SK-N-SH (cell line): ENCODE results near the gene NOP9.

Experiments
- CHD2 ChIP-seq: fragments of 150-350 bp; IDR thresholded peaks from 2 replicates; pipeline ENCODE4 v1.6.1; 2018; ENCODE audit warnings: low read length; ENCODE audit not compliant: partially characterized antibody
- EP300 ChIP-seq, 2 experiments: IDR thresholded peaks; 2 replicates each; pipeline versions ENCODE4 v1.4.0 to v1.6.1; 2012; ENCODE audit warnings: borderline replicate concordance in 1 of 2, low read depth in 1 of 2, low read length in 1 of 2
- GABPA ChIP-seq: IDR thresholded peaks from 2 replicates; pipeline ENCODE4 v1.4.0; 2012; ENCODE audit warnings: low read depth, mild to moderate bottlenecking
- GATA2 ChIP-seq: sonication (generic); formaldehyde crosslinking; IDR thresholded peaks from 2 replicates; pipeline ENCODE4 v1.5.0; 2020; ENCODE audit warnings: mild to moderate bottlenecking, missing genetic modification reagents
- JUND ChIP-seq: IDR thresholded peaks from 2 replicates; pipeline ENCODE4 v1.4.0; 2012
- NFIC ChIP-seq: IDR thresholded peaks from 2 replicates; pipeline ENCODE4 v1.4.0; 2012; ENCODE audit warnings: borderline replicate concordance
- NRF1 ChIP-seq: IDR thresholded peaks from 2 replicates; pipeline ENCODE4 v1.6.1; 2012; ENCODE audit warnings: low read depth, mild to moderate bottlenecking, low read length
- POLR2AphosphoS5 ChIP-seq: IDR thresholded peaks from 2 replicates; pipeline ENCODE4 v1.6.1; 2012; ENCODE audit warnings: low read depth, low read length
- RAD21 ChIP-seq: IDR thresholded peaks from 2 replicates; pipeline ENCODE4 v1.6.1; 2012; ENCODE audit warnings: mild to moderate bottlenecking, low read length
- RCOR1 ChIP-seq: fragments of 150-350 bp; IDR thresholded peaks from 2 replicates; pipeline ENCODE4 v1.6.1; 2017; ENCODE audit warnings: antibody characterized with exemption, low read length
- TAF1 ChIP-seq: IDR thresholded peaks from 2 replicates; pipeline ENCODE4 v1.6.1; 2012; ENCODE audit warnings: low read depth, mild to moderate bottlenecking, low read length, moderate library complexity, borderline replicate concordance
- TEAD4 ChIP-seq: IDR thresholded peaks from 2 replicates; pipeline ENCODE4 v1.4.0; 2012; ENCODE audit warnings: mild to moderate bottlenecking, borderline replicate concordance; ENCODE audit not compliant: insufficient read depth
- TF ChIP-seq, protein P1 (sequence below): fragments of 200-600 bp; sonication (generic); IDR thresholded peaks from 2 replicates; pipeline ENCODE4 v1.6.1; 2017; ENCODE audit warnings: antibody characterized with exemption, mild to moderate bottlenecking, moderate library complexity
- TF ChIP-seq, protein P2 (sequence below): IDR thresholded peaks from 2 replicates; pipeline ENCODE4; 2012

DNA sequence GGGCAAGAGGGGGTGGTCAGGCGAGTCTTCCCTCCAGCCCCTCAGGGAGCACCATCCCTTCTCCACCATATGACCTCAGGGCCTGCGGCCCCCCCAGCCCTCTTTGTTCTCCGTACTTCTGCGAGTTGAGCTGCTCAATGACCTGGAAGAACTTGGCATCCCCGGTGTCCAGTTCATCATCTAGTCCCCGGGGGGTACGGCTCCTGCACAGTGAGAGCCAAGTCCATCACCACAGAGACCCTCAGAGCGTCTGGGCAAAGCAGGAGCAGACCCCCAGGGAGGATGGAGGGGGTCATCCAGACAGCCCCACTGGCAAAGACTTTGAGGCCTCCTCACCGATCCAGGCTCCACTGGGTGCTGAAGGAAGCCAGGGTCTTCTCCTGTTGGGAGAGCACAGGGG lies 26.3 kb downstream of the NOP9 start:
- TF ChIP-seq, protein P1, sequence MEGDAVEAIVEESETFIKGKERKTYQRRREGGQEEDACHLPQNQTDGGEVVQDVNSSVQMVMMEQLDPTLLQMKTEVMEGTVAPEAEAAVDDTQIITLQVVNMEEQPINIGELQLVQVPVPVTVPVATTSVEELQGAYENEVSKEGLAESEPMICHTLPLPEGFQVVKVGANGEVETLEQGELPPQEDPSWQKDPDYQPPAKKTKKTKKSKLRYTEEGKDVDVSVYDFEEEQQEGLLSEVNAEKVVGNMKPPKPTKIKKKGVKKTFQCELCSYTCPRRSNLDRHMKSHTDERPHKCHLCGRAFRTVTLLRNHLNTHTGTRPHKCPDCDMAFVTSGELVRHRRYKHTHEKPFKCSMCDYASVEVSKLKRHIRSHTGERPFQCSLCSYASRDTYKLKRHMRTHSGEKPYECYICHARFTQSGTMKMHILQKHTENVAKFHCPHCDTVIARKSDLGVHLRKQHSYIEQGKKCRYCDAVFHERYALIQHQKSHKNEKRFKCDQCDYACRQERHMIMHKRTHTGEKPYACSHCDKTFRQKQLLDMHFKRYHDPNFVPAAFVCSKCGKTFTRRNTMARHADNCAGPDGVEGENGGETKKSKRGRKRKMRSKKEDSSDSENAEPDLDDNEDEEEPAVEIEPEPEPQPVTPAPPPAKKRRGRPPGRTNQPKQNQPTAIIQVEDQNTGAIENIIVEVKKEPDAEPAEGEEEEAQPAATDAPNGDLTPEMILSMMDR: no peak
- TF ChIP-seq RCOR1 (no peak), TEAD4 (no peak), TAF1 (no peak), RAD21 (no peak), POLR2AphosphoS5 (no peak), NRF1 (no peak), CHD2 (no peak), GABPA (no peak), JUND (no peak), NFIC (no peak), EP300 (IDR thresholded peaks at IDR 0.05; ENCODE audit: borderline replicate concordance in 1 of 2, low read depth in 1 of 2, low read length in 1 of 2) (no peak), GATA2 (CRISPR knock-in tag) (no peak)
- TF ChIP-seq, protein P2, sequence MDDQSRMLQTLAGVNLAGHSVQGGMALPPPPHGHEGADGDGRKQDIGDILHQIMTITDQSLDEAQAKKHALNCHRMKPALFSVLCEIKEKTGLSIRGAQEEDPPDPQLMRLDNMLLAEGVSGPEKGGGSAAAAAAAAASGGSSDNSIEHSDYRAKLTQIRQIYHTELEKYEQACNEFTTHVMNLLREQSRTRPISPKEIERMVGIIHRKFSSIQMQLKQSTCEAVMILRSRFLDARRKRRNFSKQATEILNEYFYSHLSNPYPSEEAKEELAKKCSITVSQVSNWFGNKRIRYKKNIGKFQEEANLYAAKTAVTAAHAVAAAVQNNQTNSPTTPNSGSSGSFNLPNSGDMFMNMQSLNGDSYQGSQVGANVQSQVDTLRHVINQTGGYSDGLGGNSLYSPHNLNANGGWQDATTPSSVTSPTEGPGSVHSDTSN: no peak
